Activated CD4-positive, alpha-beta T cell treated with anti-CD3 and anti-CD28 coated beads for 1 hour (primary cell): ENCODE results near the gene KAZN.
"Not testable (repeated sequence)": the region's sequence is repeated elsewhere in the genome, so short reads cannot be mapped to it uniquely, and the experiment has no call there.

Source experiments
- DNase-seq: peaks from one replicate; pipeline ENCODE4 v3.0.0-alpha.2; 2020

The KAZN gene

DNA sequence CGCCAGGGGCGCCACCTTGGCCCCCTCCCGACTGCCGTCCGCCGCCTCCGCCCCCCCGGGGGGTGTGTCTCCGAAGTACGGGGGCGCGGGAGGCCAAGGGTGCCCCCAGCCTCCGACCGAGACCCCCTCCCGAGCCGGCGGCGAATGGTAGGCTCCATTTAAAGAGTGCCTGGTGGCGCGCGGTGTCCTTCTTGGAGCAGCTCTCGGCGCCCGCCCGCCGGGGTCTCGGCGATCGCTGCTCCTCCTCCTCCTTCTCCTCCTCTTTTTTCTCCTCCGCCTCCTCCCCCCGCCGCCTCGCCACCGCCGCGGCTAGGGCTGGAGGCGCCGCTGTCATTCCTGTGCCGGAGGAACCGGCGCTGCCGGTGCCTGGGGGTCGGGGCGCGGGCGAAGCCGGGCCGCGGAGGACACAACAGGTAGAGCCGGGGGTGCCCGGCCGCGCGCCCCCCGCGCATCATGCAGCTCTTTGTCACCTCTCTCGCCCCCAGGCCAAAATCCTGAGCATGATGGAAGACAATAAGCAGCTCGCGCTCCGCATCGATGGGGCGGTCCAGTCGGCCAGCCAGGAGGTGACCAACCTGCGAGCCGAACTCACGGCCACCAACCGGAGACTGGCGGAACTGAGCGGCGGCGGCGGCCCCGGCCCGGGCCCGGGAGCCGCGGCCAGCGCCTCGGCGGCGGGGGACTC is at the start of gene KAZN:
TSS of gene KAZN (plus strand) at position 188 of the 685 bp plus-strand sequence.
- no peak for DNase-seq

DNA sequence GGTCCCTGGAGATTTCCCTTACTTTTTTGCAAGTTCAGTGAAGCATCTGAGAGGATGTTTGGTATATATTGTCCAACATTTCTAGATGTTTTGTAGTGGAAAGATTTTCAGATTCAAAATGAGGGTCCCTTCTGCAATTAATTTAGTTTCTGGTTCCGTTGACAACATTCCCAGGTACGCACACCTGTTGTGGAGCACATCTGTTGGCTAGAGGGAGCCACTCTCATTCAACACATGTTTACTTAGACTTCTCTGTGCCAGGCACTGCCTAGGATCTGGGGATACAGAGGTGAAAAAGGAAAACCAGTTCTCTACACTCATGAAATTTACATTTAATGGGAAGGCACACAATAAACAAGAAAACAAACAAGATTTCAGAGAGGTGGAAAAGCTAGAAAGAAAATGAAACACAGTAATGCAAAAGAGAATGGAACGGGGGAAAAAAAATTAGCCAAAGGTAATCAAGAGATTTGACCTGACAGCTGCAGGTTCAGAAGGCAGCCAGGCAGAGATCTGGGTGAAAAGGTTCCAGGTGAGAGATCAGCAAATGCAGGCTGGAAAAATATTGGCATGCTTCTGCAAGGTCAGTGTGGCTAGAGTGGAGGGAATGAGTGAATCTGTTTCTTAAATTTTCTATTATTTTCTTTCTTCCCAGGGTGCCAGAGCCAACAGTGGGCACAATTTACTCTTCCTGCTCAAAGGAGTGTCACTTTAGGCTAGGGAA is 48.4 kb upstream of the KAZN start:
- no peak for DNase-seq

DNA sequence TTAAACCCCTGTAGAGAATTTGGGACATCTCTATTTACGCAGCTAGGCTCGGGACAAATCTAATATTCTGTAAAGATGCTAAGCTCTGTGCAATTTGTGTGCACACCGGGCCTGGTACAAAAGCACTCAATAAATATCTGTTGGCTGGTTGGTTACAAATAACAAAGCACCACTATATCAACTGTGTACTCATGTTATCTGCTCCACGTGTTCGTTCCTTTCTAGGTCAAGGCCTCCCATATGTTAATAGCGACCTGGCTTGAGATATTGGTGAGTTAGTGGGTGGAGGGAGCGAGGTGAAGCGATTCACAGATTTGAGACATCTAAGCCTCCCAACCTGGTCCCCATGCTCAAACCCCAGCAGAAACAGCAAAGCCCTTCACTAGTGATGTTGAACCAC is 47.1 kb upstream of the KAZN start:
- no peak for DNase-seq

DNA sequence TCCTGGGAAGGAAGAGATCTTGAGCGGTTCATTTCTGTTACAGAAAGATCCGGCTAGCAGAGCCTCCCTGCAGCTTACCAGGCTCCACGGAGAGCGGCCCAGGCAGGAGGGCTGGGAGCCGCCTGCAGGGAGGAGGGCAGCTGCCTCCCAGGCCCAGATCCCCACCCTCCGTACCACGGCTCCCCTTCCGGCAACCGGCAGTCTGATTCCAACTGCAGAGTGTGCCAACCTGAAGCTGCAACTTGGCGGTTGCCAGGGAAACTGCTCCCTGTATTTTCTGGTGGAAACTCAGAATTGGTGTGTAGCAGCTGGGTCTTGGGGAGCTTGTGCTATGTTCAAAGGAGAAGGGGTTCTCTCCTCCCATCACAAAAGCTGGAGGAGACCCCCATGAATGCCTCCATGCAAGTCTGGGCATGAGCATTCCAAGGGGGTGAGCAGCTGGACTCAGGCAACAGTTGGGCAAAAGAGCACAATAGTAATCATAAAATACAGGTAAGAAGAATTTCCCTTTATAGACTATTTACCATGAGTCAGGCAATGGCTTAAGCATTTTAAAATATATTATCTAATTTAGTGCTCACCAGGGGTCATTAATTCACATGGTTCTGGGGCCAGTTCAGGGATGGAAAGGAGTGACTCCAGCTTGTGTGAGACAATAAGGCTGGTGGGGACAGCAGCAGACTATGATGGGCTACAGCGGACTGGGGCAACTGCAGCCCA is 46.1 kb upstream of the KAZN start:
- no peak for DNase-seq

DNA sequence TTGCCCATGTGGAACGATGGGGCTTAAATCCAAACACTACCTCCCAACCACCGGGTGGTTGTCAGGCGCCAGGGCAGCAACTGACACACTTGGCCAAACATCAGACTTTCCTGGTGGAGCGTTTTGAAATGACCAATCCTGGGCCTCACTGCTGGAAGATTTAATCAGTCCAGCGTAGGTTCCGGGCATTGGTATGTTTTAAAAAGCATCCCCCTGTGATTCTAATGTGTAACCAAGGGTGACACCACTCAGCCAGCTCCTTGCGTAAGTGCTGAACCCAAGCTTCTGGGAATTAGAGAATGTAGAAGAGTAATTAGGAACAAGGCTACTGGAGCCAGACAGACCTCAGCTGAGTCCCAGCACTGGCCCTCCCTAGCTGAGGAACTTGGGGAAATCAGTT is 44.8 kb upstream of the KAZN start:
- no peak for DNase-seq

DNA sequence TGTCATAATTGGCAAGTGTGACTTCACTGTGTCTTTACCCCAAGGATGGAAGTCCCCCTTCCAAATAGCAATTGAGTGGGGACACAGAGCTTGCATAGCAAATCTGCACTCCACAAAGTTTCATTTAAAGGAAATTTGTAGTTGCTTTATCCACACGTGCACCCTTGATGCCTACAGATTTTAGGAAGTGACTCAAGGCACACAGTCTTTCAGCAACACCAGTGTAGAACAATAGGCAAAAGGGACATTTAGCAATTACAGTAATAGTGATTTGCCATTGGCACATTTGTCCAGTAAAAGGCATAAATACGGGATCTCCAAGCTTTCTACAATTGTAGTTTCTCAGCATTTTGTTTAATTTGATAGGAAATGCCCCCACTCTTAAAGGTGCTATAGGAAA is 43.4 kb upstream of the KAZN start:
- no peak for DNase-seq

DNA sequence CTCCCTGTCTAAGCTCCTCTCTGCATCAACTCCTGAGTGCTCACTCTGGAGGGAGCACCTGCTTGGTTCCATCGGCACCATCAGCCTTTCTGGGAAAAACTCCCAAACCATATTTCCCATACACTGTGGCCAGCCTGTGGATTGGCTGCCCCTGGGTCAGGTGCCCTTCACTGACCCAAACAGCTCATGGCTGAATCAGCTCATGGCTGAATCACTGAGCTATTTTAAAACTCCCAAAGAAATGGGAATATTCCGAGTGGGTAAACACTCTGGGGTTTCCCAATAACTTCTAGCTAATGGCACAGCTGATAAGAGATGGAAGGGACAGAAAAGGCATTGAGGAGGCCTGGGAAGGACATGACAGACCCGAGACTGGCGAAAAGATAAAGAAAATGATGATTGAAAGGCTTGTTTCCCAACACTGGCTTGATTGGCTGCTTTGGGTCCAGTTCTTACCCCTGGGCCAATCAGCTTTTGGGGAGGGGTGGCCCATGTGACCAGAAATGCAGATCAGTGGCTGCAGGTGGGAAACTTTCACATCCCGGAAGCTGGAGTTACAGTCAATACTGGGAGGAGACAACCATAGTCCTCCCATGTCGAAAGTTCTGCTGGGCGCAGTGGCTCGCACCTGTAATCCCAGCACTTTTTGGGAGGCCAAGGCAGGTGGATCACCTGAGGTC is 37.3 kb upstream of the KAZN start:
- DNase-seq = no peak

DNA sequence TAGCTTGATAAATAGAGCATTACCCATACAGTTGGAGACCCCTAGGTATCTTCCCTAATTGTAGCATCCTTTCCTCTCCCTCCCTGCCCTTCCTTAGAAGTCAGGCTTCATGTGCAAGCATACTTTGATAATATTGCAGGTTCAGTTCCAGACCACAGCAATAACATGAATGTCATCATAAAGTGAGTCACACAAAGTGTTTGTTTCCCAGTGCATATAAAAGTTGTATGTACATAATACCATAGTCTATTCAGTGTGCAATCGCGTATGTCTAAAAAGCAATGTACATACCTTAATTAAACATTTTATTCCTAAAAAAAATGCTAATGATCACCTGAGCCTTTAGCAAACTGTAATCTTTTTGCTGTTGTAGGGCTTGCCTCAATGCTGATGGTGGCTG is 33.4 kb upstream of the KAZN start:
- no peak for DNase-seq

DNA sequence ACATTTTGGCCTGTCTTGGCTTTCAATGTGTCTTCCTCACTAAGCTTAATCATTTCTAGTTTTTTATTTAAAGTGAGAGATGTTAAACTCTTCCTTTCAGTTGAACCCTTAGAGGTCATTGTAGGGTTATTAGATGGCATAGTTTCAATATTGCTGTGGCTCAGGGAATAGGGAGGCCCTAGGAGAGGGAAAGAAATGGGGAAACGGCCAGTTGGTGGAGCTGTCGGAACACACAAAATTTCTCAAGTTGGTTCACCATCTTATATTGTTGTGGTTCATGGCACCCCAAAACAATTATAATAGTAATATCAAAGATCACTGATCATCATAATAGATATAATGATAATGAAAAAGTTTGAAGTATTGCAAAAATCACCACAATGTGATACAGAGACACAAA is 31.4 kb upstream of the KAZN start:
- DNase-seq = no peak

DNA sequence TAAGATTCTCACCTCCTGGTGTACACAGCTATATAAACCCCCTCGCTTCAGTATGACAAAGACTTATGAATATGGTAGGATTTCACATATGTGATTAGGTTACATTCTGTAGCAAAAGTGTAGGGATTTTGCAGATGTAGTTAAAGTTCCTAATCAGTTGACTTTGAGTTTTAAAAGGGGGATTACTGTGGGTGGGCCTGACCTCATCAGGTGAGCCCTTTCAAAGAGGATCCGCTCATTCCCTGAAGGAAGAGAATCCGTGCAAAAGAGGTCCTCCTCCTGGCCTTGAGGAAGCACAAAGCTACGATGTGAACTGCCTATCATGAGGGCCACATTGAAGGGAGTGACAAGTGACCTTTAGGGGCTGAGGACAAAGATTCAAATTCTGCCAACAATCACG is 30.6 kb upstream of the KAZN start:
- no peak for DNase-seq

DNA sequence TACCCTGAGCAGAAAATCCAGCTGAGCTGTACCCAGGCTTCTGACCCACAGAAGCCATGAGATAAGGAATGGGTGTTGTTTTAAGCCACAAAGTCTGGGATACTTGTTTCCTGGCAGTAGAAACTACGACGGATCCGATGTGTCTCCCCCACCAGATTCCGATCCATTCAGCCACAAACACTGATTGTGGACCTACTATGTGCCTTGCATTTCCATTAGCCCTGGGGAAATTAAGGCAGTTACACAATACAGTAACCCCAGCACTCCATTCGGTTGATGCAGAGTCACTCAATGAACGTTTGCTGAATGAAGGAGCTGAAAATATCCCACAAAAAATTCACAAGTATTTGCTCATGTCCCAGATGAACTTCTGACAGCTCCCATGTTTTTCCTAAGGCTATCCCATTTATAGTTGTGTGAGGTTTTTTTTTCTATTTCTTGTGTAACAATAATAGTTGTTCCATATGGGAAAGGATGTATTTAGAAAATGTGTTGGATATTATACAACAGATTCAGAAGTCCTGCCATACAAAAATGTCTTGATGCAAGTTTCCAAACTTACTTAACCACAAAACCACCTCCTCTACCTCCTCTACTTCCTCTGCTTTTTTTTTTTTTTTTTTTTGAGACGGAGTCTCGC is 29.6 kb upstream of the KAZN start:
- DNase-seq = no peak

DNA sequence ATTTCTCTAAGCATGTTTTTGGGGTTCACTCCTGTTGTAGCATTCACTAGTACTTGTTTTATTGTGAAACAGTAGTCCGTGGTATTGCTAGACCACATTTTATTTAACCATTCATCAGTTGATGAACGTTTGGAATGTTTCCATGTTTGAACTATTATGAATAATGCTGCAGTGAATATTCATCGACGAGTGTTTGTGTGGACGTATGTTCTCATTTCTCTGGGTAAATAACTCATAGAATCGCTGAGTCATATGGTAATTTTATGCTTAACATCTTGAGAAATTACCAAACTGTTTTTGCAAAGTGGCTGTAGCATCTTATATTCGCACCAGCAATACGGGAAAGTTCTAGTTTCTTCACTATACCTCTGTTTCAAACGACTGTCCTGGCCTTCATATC is 28.0 kb upstream of the KAZN start:
- DNase-seq = no peak

DNA sequence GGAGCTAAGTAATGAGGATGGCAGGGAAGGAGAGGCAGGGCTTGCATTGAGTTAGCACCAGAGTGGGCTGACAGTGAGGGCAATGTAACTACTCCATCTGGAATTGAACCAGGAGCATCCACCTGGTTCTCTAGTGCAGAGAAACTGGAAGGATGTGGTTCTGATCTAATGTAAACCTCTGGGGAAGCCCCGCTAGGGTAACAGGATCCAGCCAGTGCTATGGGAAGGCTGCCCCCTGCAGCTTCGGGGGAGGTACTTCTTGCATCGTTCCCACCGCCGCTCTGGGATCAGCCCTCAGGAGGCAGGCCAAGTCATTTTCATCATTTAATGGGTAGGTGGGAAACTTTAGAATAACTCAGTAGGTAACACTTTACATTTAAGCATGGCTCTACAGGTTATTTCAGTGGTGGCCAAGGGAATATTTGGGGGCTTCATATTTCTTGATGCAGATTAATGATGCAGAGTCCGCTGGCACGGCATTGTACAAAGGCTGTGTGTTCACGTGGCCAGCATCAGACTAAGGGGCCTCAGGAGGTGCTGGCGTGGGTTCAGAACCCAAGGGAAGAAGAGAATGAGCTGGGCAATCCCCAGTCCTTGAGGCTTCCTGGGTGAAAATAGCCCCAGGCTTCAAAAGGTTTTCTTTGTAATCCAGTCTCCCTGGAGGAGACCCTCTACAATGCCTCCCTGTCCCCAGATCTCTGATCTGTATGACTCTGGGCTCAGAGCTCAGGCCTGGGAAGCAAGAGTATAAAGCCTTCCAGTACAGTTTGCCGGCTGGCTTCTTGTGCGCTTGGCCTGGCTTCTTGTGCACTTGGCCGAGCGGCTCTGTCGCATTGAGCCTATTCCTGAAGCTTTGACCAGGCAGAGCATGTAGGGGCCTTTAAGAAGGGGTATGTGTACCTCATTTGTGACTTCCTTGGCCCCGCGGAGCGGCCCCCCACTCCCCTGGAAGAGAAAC is 26.4 kb upstream of the KAZN start:
- DNase-seq = no peak

DNA sequence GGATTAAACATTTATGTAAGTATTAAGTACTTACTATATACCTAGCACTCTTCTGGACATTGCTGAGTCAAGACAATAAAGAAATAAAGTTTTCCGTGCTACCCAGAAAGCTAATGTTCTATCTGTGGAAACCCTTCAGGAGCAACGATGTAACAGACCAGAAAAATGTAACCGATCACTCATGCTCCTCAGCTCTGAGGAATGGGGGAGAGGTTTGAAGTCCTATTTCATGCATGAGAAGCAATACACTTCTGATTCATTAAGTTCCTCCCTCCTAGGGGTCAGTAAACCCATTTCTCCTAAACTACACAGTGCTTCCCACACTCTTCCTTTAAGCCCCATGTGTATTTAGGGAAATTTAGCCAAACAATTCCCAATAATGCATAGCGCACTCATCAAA is 25.6 kb upstream of the KAZN start:
- no peak for DNase-seq

DNA sequence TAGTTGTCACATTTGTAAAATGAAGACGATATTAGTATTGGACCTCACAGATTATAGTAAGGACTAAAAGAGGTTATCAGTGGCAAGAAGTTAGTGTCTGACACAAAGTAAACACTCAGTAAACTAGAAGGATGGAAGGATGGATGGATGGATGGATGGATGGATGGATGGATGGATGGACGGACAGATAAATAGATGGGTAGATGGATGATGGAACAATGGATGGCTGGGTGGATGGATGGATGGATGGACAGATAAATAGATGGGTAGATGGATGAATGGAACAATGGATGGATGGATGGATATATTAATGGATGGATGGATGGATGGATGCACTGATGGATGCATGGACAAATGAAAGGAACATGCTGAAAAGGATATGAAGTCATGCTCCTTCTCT is 22.3 kb upstream of the KAZN start:
- DNase-seq = no peak

DNA sequence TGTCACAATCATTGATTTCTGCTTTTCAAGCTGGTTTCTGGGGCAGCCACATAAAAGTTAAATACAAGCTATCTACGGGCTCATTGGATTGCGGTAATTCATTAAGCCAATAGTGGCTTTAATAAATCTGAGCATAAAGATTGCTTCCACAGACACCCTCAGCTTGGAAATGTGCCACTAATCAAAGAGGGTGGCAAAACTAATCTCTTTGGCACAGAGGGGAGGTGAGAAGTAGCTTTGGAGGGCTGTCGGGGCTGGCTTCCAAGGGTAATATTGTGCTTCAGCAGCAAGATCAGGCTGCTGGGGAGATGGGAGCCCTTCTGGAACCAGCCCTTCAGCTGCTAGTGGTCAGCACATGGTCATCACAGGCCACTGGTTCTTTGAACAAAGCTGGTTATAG is 21.2 kb upstream of the KAZN start:
- DNase-seq = no peak

DNA sequence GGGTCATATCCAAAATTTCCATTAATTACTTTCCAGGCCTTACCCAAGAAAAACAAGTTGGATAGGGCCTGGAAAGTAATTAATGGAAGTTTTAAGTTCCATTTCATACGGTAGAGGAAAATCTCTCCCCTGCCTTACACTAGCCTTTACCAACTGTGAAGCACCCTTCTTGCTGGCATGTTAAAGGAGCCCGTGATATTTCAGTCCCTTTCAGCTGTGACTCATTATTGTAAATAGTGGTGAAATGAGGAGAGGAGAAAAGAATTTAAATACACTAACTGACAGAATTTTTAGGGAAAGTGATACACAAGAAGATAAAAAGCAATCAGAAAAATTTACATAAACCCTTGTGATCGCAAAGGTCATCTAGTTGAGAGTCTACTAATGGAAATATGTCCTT is 20.3 kb upstream of the KAZN start:
- no peak for DNase-seq

DNA sequence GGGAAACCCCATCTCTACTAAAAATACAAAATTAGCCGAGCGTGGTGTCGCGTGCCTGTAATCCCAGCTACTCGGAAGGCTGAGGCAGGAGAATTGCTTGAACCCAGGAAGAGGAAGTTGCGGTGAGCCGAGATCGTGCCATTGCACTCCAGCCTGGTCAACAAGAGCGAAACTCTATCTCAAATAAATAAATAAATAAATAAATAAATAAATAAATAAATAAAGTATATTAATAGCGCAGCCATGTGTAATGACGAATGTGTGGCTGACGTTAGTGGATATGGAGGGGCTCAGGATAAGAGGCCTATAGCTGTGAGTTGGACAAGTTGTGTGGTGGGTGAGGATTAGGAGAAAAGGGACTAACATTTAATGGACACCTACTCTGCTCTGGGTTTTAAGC is 18.2 kb upstream of the KAZN start:
- DNase-seq = not testable (repeated sequence)

DNA sequence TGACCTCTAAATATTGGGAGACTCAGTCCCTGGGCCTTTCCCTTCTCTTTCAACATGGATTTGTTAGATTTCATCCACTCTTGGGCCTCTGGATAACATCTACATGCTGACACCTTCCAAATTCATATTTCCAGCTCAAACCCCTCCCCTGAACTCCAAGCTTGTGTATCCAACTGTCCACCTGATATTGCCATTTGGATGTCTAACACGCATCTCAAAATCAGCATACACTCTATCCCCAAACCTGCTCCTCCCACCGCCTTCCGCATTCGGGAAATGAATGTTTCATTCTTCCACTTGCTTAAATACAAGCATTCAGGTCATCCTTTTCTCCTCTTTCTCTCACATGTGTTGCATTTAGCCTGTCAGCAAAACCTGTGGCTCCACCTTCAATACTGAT is 17.5 kb upstream of the KAZN start:
- no peak for DNase-seq

DNA sequence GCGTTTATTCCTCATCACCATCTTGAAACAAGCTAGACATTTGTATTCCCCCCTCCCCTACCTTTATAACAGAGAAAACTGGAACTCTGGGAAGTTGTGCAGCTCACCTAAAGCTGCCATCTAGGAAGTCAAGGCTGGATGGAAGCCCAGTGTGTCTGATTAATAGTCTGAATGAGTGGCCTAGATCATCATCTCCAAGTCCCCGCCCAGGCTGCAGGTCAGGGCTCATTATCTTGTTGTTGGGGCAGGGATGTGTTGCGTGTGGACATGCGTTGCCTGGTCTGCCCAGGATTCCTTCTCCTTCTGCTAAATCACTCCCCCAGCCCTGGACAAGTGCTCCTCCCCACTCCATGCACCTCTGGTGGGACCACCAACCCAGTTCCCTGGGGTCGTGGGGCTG is 14.7 kb upstream of the KAZN start:
- no peak for DNase-seq

DNA sequence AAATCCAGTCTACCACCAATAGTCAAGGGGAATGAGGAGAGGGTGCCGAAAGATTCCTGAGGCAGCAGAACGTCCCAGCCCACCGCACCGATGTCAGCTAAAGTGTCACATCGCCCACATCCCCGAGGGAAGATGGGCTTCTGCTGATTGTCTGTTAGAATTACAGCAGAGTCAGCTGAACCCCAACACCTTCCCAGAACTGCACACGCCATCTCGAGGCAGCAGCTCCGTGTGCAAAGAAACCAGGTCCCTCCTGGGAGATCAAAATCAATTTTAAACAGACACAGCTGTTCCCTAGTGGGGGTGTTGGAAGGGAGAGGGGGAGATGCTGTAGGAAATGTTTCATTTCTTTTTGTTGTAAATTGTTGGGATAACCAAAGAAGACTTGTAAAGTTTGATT is 12.8 kb upstream of the KAZN start:
- DNase-seq = no peak
